Endothelial cell (in vitro differentiated cells): ENCODE results near the gene SPART. TPM values are rescaled to one million over a fixed set of nuclear protein-coding genes. Genes with fewer than 3 reads are reported as not detected.

ENCODE experiments used
- DNase-seq: peaks from one replicate; pipeline ENCODE4 v3.0.0; 2021; ENCODE audit warnings: low spot score
- H3K27ac Mint-ChIP-seq: one replicate; pipeline ENCODE4 v1.8.0; 2021; ENCODE audit warnings: mixed read lengths, inconsistent platforms; ENCODE audit not compliant: unreplicated experiment
- H3K27me3 Mint-ChIP-seq: one replicate; pipeline ENCODE4 v1.8.0; 2021; ENCODE audit warnings: mild to moderate bottlenecking, moderate library complexity, mixed read lengths, inconsistent platforms; ENCODE audit not compliant: unreplicated experiment
- H3K36me3 Mint-ChIP-seq: one replicate; pipeline ENCODE4 v1.8.0; 2021; ENCODE audit warnings: mild to moderate bottlenecking, low read depth, mixed read lengths, inconsistent platforms; ENCODE audit not compliant: unreplicated experiment
- H3K4me1 Mint-ChIP-seq: one replicate; pipeline ENCODE4 v1.8.0; 2021; ENCODE audit warnings: mild to moderate bottlenecking, mixed read lengths, inconsistent platforms; ENCODE audit not compliant: unreplicated experiment
- H3K4me3 Mint-ChIP-seq: one replicate; pipeline ENCODE4 v1.8.0; 2021; ENCODE audit warnings: mild to moderate bottlenecking, mixed read lengths, inconsistent platforms; ENCODE audit not compliant: unreplicated experiment
- H3K9me3 Mint-ChIP-seq: one replicate; pipeline ENCODE4 v1.8.0; 2021; ENCODE audit warnings: mixed read lengths, inconsistent platforms; ENCODE audit not compliant: unreplicated experiment
- total RNA-seq: library from RNA; stranded (reverse); fragmentation: NEBNext Ultra II Directional; extraction: Animal tissue kit (Norgen Biotek cat#: 25700); gene quantifications from one replicate; pipeline ENCODE4 v1.2.1, GENCODE V29; 2021; ENCODE audit not compliant: unreplicated experiment
- TF ChIP-seq, protein P1 (sequence below): fragments of 200-600 bp; sonication (generic); IDR thresholded peaks from one replicate; pipeline ENCODE4 v1.5.0; 2021; ENCODE audit warnings: antibody characterized with exemption; ENCODE audit not compliant: unreplicated experiment

The SPART gene
- total RNA-seq, 1 donor from 2014 or later, result 32.6 TPM

DNA sequence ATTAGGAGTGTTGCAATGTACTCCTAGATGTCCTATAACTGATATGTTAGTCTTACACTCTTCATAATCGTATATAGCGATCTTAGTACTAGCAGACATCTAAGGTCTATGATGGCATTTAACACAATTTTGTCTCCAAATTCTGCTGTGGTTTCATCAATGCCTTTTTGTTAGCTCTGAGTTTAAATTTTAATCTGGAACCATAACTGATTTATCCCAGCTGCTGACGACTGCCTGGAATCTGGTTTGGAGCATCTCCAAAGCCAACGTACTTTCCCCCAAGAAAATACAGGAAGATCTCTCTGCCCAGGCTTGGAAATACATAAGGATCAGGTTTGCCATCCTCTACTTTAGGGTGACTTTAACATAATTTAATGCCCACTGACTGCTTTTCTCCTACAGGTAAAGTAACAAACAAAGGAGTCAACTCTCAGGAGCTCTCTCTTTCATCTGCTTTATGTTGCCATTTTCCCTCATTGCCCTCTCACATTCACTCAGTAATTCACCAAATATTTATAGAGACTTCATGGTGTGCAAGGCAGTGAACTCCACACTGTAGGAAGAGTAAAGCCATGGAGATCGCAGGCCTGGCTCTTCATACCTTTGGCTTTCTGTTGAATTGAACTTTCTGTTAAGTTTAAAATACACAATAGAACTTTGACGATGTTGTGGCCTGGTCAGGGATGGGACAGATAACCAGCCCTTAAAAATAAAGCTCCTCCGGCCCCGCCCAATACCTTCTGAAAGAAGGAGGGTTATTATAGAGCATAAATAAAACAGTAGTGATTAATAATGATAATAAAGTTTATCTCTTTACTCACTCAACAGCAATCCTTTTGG is 23.3 kb upstream of the SPART start:
- Mint-ChIP-seq H3K27me3 (no peaks in the 10 kb centered on the region), H3K36me3 (no peaks in the 10 kb centered on the region)
- DNase-seq, result no peak

DNA sequence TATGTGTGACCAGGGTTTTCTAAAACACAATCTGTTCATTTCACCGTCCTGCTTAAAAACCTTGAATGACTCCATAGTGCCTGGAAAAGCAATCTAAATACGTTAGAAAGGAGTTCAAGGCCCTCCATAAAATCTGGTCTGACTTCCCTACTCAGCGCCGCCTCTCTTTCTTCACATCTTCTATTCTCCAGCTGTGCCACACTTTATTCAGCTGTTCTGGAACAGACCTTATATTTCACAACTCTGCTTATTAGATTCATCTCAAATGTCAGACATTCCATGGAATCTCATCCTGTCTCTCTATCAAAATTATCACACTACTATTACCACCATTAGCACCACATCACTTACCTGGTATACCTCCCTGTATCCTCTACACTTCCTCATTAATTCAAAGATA is 19.8 kb upstream of the SPART start:
- Mint-ChIP-seq H3K27me3 (no peaks in the 10 kb centered on the region), H3K27ac (no peak overlapping the region), H3K36me3 (no peaks in the 10 kb centered on the region), H3K4me1 (no peaks in the 10 kb centered on the region), H3K4me3 (no peak overlapping the region), H3K9me3 (no peaks in the 10 kb centered on the region)
- DNase-seq, result no peak
- TF ChIP-seq, protein P1, sequence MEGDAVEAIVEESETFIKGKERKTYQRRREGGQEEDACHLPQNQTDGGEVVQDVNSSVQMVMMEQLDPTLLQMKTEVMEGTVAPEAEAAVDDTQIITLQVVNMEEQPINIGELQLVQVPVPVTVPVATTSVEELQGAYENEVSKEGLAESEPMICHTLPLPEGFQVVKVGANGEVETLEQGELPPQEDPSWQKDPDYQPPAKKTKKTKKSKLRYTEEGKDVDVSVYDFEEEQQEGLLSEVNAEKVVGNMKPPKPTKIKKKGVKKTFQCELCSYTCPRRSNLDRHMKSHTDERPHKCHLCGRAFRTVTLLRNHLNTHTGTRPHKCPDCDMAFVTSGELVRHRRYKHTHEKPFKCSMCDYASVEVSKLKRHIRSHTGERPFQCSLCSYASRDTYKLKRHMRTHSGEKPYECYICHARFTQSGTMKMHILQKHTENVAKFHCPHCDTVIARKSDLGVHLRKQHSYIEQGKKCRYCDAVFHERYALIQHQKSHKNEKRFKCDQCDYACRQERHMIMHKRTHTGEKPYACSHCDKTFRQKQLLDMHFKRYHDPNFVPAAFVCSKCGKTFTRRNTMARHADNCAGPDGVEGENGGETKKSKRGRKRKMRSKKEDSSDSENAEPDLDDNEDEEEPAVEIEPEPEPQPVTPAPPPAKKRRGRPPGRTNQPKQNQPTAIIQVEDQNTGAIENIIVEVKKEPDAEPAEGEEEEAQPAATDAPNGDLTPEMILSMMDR, result no peak

More for the DNA sequence above, 23.3 kb upstream of the SPART start:
- Mint-ChIP-seq H3K4me1 (no peaks in the 10 kb centered on the region), H3K4me3 (no peak overlapping the region), H3K27ac (no peak overlapping the region), H3K9me3 (no peaks in the 10 kb centered on the region)
- TF ChIP-seq, protein P1, result no peak

DNA sequence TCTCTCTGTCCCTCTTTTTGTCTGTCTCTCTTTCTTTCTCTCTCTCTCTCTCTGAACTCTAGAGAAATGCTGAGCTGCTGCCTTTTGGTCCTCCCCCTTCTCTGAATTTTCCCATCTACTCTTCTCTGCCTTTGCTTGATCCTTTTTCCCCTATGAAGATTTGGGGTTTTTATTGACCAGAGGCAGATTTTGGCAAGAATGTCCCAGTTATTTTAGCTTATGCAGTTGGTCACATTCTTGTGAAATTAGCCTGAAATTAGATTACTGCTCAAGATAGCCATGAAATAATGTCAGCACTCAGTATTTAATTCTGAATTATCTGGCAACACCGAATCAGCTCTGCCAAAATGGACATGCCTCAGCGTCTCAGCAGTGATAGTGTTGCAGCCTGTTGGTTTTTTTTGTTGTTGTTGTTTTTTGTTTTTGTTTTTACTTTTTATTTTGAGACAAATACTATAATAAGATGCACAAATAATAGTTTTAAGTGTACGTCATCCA is 17.2 kb upstream of the SPART start:
- H3K27ac Mint-ChIP-seq, result no peak overlapping the region
- no peaks in the 10 kb centered on the region for H3K27me3 Mint-ChIP-seq
- TF ChIP-seq, protein P1, result no peak
- no peak overlapping the region for H3K4me3 Mint-ChIP-seq
- H3K4me1 Mint-ChIP-seq, result no peaks in the 10 kb centered on the region
- no peaks in the 10 kb centered on the region for H3K9me3 Mint-ChIP-seq
- no peaks in the 10 kb centered on the region for H3K36me3 Mint-ChIP-seq
- no peak for DNase-seq

DNA sequence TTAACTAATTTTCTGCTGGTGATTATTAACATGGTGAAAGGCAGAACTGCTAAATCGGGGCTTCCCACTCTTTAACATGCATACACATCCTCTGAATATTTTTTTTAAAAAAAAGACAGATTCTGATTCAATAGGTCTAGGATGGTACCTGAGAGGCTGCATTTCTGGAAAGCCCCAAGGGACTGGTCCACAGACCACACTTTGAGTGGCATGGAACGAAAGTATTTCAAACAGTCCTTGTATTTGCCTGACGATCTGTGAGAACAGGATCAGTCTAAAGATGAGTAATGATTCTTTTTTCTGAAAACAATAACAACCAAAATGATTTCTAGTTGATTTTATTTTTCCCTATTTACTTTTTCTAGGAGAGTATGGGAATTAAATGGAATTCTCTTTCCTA is 16.7 kb upstream of the SPART start:
- DNase-seq, result no peak
- H3K9me3 Mint-ChIP-seq, result no peaks in the 10 kb centered on the region
- no peaks in the 10 kb centered on the region for H3K4me1 Mint-ChIP-seq
- TF ChIP-seq, protein P1, result no peak
- H3K36me3 Mint-ChIP-seq, result no peaks in the 10 kb centered on the region
- H3K27ac Mint-ChIP-seq, result no peak overlapping the region
- no peak overlapping the region for H3K4me3 Mint-ChIP-seq
- H3K27me3 Mint-ChIP-seq, result no peaks in the 10 kb centered on the region

DNA sequence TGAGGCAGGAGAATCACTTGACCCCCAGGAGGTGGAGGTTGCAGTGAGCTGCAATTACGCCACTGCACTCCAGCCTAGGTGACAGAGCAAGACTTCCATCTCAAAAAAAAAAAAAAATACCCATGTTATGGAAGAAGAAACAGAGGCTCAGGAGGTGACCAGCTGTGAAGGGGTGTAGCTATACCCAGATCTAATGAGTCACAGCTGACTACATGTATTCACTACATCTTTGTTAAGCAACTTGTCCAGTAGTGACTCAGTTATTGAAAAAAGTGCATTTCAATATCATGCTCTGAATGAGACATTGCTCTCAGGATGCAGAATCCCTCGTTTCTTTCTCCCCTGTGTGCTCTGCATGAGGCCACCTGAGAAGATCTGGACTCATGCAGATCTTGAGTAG is 16.1 kb upstream of the SPART start:
- Mint-ChIP-seq H3K27me3 (no peaks in the 10 kb centered on the region), H3K36me3 (no peaks in the 10 kb centered on the region), H3K27ac (no peak overlapping the region), H3K9me3 (no peaks in the 10 kb centered on the region), H3K4me1 (no peaks in the 10 kb centered on the region), H3K4me3 (no peak overlapping the region)
- TF ChIP-seq, protein P1, result no peak
- no peak for DNase-seq
